Activated CD4-positive, alpha-beta T cell treated with anti-CD3 and anti-CD28 coated beads, Interleukin-10, Interleukin-2, amounts not matched to agents 100 ng/mL and 50 ng/mL, durations not matched to agents 16 hours and 8 hours (primary cell): Measurements from ENCODE around the gene PNMA5.
A peak's percentile ranks its signal among the peaks of the same experiment; 100 is the strongest.

Experiments
- DNase-seq: peaks from one replicate; pipeline ENCODE4 v3.0.0-alpha.2; 2020

The PNMA5 gene

GRCh38 chrX:152958524-152959465, 35.1 kb downstream of the PNMA5 start:
- DNase-seq = peak; percentile 94

- no peak for DNase-seq
These were observed 35.9 kb downstream of the PNMA5 start for GRCh38 chrX:152958047-152958446.

GRCh38 chrX:152950786-152951185, 43.1 kb downstream of the PNMA5 start:
- DNase-seq = no peak

GRCh38 chrX:152949114-152949513, 44.8 kb downstream of the PNMA5 start:
- DNase-seq = no peak

- DNase-seq = no peak
These were observed 47.2 kb downstream of the PNMA5 start for GRCh38 chrX:152946681-152947080.

- DNase-seq = no peak
These were observed 48.6 kb downstream of the PNMA5 start for GRCh38 chrX:152945021-152945979.

- DNase-seq = no peak
These were observed 50.1 kb downstream of the PNMA5 start for GRCh38 chrX:152943826-152944225.

- DNase-seq = no peak
These were observed 51.9 kb downstream of the PNMA5 start for GRCh38 chrX:152942077-152942442.

- DNase-seq = peak; percentile 93
These were observed 52.4 kb downstream of the PNMA5 start for GRCh38 chrX:152941328-152942076.
